ENCODE results near the gene GLO1.
A peak's percentile ranks its signal among the peaks of the same experiment; 100 is the strongest.

GLO1 gene

DNA sequence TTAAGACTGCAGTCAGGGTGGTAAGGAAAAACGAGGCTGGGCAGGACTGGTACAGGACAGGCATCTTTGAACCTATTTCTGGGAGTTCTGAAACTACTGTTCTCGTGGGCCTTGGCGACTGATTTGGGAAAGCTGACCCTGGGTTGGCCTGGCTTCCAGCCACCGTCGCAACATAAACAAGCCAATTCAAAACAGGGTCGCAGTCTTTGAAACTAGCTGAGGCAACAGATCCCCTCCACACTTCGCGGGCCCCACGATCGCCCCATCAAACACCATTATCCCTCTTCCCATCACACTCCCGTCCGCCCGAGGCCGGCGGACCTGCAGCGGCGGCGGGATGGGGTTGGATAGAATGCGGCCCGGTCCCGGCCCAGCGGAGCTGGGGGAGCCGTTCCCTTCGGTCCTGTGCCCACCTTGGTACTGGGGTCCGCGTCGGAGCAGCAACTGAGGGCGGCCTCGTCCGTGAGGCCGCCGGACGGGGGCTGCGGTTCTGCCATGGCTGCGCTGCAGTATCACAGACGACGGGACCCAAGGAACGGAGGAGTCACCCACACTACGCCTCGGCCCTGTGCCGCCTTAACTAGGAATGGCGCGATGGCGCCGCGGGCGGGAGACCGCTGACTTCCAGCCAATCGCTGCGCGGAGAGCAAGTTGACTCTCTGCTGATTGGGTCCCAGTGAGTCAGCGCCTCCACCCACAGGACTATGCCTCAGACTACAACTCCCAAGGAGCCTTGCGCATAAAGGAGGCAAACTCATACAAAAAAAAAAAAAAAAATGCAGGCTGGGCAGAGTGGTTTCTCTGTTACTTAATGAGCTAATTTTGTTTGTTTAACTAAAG is at the start of gene GLO1:
GLO1 (minus strand) TSS at position 588 of the 840 bp plus-strand sequence; CDS start at position 497, 91 bp downstream.
- peak; percentile 100 for DNase-seq

DNA sequence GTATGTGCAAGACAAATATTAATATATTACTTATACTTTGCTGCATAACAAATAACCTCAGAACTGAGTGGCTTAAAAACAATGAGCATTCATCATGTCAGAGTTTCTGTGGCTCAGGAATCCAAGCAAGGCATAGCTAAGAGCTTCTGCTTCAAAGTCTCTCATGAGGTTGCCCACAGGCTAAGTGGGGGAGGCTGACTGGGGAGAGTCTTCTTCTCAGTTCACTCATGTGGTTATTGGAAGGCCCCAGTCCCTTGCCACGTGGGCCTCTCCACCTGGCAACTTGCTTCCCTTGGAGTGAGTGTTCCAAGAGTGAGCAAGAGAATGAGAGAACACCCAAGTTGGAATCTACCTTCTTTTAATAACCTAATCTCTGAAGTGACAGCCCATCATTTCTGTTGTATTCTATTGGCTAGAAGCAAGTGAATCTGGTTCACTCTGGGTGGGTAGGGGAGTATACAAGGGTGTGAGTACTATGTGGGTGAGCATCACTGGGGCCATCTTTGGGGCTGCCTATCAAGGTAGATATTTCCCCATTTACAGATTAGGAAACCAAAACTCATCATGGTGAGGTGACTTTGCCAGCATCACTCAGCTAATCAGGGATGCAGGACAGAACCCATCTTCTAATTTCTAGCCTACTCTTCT is 48.1 kb upstream of the GLO1 start:
- no peak for DNase-seq

DNA sequence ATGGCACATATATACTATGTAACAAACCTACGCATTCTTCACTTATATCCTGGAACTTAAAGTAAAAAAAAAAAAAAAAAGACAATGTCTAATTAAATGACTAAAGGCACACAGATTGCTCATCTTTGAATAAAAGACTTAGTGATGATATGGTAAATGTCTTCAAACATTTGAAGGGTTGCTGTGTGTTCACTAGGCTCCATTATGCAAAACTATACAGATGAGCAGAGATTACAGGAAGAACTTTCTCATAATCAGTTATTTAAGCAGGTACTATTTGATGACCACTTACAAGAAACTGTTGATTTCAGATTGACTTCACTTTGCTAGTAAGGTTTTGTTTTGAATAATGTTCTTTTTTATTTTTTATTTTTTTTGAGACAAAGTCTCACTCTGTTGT is 46.5 kb upstream of the GLO1 start:
- no peak for DNase-seq

DNA sequence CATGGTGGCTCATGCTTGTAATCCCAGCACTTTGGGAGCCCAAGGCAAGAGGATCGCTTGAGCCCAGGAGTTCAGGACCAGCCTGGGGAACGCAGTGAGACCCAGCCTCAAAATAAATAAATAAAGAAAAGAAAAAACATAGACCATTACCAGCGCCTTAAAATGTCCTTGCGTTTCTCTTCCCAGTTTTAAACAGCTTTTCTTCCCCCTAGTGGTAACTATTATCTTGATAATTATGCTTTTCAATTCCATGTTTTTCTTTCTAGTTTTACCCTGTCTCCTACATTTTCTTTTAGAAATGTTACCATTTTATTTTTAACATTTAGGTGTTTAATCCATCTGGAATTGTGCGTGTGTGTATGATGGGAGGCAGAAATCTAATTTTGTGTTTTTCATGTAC is 36.6 kb upstream of the GLO1 start:
- no peak for DNase-seq

DNA sequence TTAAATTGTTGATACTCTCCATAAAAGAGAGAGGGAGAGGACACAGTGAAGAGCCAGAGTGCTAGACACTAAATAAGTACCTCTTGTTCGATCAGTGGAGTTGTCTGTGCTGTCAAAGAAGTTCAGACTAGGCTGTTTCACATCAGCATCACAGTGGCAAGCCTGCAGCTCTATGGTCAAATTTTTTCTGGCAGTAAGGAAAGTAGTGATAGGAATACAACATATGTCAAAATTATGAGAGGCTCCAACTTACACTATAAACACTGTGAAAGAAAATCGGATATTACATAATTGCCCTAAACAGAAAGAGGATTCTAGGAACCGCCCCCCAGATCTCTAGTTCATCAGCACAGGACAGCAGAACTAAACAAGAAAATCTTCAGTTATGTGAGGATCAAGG is 35.3 kb upstream of the GLO1 start:
- DNase-seq = no peak

DNA sequence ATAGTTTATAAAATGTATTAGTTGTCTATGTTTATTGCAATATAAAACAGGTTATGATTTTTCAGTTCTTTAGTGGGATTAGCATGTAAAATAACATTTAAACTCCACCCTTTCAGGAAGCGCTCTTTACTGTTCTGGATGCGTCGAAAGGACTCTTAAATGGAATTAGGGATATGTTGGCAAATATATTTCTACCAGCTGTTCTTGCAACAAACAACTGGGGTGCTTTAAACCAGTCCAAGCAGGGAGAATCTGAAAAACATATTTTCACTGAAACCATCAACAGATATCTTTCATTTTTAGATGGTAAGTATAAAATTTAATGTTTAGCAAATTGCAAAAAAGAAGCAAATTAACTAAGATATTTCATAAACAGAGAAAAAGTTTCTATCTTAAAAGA is 34.0 kb upstream of the GLO1 start:
- no peak for DNase-seq

DNA sequence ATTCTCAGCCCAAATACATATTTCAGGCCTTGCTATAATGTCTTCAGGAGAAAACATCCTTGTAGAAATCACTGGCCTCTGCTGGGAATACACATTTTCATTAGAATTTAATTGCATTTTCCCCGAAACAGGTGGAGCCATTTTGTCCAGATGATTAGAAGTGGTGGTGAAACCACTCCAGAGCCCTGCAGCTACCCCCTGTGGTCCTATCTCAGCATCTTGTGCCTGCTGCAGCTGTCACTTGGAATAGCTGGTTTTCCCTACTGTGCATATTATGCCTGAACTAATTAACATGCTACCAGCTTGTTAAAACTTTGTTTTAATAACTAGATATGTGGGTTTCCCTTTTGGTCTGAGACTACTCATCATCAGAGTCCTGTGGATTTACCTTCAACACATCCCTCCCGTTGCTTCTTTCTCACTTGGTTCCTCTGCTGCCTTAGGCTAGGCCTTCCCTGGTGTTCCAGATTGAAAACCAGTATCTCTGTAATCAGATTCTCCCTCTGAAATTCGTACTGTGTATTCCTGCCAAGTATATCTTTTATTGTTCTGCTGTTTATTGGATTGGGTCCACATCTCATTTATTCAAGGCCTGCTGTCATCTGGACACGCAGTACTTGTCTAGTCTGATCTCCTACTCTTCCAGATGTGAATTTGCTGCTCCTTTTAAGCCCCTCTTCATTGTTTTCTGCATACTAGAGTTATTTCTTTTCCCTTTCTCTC is 27.4 kb upstream of the GLO1 start:
- peak; percentile 33 for DNase-seq

DNA sequence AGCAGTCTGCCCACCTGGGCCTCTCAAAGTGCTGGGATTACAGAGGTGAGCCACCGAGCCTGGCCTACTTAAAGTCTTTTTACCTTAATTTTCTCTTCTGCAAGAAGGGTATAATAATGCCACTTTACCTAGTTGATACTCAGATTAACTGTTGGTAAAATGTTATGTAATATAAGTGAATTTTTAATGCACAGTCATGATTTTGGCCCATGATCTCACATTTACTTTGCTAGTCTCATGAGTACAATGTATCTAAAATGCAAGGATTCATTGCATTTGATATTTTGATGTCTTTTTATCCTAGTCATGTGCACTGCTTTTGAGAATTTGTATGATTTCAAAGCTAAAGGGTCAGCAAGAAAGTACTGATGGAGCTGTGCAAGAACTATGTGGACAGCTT is 25.3 kb upstream of the GLO1 start:
- DNase-seq = no peak

DNA sequence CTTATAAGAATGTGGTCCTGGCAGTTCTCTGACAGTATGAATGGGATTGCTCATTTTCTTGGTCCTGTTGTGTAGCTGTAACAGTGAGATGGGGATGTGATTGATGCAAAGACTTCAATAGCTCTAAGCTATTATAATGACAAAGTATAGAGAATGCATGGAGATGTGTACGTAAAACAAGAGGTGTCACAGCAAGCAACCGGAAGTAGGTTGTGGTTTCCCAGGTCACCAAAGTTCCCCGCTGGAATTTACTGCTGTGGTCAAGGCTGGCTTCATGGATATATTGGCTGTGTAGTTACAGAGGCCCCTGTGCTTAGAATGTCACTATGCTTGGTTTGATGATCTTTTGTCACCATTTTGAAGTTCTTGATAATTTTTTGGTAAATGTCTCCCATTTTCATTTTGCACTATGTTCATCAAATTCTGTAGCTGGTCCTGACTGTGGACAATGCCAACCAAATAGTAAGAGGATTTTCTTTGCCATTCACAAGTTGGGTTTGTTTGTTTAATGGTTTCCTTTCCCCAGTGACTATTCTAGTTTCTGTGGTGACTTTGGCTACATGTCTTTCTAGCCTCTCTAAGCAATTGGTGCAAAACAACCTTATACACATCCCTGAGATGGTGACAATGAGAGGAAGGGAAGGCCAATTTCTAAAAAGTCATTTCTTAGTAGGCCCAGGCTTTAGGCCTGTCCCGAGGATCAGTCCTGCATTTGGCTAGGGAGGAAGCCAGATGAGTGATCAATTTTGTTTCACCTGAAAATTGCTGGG is 22.7 kb upstream of the GLO1 start:
- no peak for DNase-seq

DNA sequence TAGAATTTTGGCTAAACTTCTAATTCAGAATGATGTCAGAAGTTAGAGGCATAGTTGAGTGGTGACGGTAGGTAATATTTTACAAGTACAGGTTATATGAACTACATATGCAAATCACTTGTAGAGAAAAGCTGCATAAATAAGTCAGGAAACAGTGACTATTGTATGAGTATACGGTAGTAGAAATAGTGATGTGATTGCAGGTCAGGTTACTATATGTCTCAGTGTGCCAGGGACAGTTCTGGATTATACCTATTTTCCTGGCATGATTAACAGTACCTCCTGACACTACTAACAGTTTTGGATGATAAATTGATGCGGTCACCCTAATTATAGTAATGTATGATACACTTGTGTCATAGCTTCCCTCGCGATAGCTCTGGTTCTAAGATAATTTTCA is 21.4 kb upstream of the GLO1 start:
- no peak for DNase-seq

DNA sequence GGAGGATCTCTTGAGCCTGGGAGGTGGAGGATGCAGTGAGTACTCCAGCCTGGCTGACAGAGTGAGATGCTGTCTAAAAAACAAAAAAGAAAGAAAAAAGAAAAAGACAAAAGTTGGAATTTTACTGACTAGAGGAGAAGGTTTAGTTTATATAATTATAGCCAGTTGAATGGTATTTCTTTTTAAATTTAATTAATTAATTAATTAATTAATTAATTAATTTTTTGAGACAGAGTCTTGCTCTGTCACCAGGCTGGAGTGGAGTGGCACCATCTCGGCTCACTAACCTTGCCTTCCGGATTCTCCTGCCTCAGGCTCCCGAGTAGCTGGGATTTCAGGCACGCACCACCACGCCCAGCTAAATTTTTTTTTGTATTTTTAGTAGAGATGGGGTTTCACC is 20.8 kb upstream of the GLO1 start:
- DNase-seq = no peak

DNA sequence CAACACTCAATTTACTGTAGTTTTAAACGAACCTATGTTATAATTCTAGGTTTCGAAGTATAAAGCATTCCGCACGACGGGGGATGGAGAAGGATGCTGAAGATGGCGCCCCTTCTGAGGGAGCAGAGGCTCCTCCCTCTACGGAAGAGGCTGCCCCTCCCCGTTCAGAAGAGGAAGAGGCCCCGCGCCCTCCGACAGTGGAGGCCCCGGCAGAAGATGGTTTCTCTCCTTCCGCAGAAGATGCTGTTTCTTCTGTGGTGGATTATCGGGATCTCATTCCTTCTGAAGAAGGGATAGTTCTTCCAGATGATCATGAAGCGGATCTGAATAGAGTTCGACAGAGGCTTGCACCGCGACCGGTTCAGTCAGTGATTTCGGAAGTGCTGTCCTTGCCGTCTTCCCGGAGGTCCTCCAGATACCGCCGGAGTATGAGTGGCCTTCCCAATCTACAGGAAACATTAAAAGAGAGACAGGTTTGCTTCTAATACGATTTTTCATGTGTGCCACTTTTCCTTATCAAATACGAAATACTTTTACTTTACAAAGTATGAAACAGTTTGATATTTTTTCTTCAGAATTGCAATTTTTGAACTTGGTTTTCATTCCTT is 19.9 kb upstream of the GLO1 start:
- no peak for DNase-seq

DNA sequence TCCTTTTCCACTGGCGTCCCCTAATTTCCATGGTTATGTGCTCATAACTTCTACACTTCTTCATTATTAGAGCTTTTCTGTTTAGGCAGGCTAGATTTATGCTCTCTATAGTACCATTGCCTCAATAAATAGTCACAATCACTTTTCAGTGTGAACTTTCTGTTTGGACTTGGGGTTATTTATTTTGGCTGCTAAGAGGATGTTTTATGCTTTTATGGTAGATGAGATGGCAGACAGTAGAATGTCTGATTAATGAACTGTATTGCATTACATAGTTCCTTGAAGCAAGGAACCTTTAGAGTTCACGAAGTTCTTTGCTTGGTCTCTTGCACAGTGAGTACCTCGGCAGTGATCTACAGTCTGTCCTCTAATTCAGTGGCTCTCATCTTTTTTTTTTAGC is 19.1 kb upstream of the GLO1 start:
- no peak for DNase-seq

DNA sequence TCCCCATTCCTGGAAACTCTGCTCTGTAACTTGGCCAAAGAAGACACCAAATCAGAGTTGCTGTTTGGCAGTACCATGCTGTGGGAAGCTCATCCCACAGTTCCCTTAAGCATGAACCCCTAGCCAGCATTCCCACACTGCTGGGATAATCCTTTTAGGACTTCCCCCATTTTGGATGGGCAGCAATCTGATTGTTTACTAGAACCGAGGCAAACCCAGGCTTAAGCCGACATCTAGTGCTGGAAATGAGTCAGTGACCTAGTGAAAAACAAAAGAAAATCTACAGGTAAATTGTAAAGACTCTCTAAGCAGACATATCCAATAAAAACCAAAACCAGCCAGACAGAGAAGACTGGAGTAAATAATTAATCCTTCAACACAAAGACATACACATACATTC is 17.4 kb upstream of the GLO1 start:
- no peak for DNase-seq

DNA sequence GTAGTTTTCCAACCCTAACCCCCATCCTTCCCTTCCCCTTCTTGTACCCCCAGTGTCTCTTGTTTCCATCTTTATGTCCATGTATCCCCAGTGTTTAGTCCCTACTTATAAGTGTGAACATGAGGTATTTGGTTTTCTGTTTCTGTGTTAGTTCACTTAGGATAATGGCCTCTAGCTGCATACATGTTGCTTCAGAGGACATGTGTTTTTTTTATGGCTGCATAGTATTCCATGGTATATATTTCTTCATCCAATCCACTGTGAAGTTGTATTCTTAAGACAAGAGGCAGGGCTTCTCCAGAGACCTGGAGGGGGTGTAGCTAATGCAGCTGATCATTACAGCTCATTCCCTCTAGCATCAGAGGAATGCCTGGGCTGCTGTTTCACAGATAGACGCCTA is 16.4 kb upstream of the GLO1 start:
- DNase-seq = no peak

DNA sequence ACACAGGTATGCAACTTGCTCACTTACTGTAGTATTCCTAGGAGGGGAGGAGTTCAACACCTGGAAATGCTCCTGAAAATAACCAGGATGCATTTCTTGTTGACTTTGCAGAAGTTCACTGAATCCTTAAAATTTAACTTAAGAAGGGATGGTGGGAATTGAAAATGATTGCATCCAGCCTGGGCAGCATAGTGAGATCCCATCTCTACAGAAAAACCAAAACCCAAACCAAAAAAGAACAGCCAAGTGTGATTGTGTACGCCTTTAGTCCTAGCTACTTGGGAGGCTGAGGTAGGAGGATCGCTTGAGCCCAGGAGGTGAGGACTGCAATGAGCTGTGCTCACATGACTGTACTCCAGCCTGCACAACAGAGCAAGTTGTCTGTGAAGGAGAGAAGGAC is 13.9 kb upstream of the GLO1 start:
- no peak for DNase-seq

DNA sequence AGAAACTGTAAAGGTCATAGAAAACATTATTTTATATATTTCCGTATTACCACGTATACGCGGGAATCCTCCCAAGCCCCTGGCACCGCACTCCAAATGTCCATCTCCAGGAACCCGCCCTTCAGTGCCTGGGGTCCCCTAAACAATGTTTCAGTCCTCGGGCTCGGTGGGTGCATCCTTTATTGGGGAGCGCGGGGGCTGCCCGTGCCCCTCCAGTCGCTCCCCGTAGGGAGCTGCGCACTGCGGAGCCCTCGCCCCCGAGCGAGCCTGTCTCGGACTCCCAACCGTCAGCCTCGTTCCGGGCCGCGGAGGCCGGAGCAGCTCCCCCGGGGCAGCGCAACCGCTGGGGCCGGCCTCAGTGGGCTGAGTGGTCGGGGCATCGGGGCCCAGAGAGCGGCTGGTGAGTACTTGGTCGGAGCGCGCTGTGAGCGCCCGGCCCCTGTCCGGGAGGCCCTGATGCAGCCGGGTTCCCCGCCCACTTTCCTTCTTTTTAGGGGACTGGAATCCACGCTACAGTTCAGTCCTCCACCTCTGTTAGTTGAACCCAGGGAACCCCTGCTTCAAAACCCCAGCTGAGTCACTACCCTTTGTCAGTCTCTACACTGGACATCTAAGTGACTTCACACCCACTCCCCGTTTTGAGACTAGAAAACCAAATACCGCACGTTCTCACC is 12.2 kb upstream of the GLO1 start, which contains the start of gene DNAH8:
DNAH8 (plus strand) TSS at position 296 of the 674 bp plus-strand sequence. CDS start 7,499 bp downstream, outside the sequence.
- no peak for DNase-seq

DNA sequence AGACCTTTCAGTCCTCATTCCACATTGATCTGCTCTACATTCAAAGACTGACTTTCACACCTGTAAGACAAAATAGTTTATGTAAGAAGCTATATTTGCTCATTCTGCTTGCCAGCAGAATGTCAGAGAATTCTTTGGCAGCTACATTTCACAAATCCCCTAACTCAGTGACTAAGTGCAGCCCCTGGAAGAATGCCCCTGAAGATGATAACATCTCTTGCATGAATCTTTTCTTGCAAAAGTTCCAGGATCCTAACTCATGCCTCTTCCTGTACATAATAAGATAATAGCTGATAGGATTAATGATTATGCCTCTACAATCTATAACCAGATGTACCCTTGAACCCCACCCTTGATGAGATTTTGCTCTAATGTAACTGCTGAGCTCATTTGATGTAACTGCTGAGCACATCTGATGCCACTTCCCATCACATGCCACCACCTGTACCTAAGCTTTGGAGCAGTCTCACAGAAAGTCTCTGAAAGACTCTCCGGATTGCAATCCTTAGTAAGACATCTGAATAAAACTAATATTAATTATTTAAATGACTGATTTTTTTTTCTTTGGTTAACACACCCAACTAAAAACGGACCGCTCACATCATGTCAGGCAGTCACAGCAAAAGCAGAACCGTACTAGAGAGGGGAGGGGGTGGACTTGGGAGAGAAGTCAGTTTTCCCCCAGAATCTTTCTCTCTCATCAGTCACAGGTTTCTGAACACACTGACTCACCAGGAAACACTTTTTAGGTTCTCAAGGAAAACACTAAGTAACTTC is 11.5 kb upstream of the GLO1 start:
- DNase-seq = no peak

DNA sequence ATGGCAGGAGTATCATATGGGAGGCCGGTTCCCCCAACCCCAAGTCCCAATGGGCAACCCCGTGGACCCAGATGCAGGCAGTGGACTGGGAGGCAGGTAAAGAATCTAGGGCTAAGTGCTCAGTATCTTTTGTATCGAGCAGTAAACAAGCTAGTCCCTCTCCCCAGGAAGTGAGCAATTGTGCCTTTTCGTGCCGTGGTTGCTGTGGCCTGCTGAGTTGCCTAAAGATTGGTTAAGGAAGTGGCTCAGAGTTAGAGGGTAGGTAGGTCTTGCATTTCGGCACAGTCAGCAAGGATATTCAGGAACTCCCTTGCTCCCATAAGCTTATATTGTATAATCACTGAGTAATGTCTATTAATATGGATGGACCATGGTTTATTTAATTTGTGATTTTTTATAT is 10.9 kb upstream of the GLO1 start:
- no peak for DNase-seq

DNA sequence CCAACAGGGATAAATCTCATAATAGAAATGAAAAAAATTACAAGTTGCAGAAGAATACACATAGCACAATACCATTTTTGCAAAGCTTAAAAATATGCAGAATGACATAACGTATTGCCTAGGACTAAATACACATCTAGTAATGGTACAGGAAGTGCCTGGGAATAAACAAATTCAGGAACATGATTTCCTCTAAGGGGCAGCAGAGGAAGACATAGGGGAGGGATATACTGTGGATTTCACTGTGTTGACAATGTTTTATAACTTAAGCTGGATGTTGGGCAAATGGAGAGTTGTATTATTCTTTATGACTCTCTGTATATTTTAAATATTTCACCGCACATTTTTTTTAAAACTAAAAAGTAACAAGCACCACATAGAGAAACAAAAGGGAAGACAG is 5.6 kb upstream of the GLO1 start:
- DNase-seq = no peak

DNA sequence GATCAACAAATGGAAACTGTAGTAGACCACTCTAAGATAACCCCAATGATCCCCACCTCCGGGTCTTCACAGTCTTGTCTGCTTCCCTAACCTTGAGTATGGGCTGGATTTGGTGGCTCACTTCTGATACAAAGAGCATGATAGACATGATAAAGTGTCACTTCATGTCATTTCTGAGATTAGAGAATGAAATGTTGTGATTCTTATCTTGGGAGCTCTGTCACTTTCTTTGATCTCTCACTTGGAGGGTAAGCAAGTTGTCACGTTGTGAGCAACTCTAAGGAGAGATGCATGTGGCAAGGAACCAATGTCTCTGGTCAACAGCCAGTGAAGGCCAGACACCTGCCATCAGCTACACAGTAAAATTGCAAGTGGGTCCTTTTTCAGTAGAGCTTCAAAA is 3.0 kb upstream of the GLO1 start:
- no peak for DNase-seq
